Sigmoid colon (tissue), 4 donors: Measurements from ENCODE around the gene FMO2.

Experiments
- EP300 ChIP-seq, 4 donors: sonication (generic); formaldehyde crosslinking; IDR thresholded peaks; one replicate each; pipeline ENCODE4 v1.6.1; 2017; ENCODE audit warnings: antibody characterized with exemption in 4 of 4
- POLR2A ChIP-seq, 2 donors: fragments of 450-650 bp; IDR thresholded peaks; one replicate each; pipeline ENCODE4 v1.6.1; 2016; ENCODE audit warnings: antibody characterized with exemption in 2 of 2, mild to moderate bottlenecking in 2 of 2, moderate library complexity in 2 of 2
- POLR2AphosphoS5 ChIP-seq, 4 donors: sonication (generic); formaldehyde crosslinking; IDR thresholded peaks; one replicate each; pipeline ENCODE4 v1.6.1; 2017; ENCODE audit warnings: antibody characterized with exemption in 4 of 4
- TF ChIP-seq, protein P1 (sequence below), 4 experiments: fragments of 450-650 bp in 3 of 4; fragments of 200-600 bp in 1 of 4; IDR thresholded peaks; one replicate each; pipeline ENCODE4 v1.5.1; 2016 to 2019; ENCODE audit warnings: antibody characterized with exemption in 4 of 4, mild to moderate bottlenecking in 3 of 4, moderate library complexity in 2 of 4

DNA sequence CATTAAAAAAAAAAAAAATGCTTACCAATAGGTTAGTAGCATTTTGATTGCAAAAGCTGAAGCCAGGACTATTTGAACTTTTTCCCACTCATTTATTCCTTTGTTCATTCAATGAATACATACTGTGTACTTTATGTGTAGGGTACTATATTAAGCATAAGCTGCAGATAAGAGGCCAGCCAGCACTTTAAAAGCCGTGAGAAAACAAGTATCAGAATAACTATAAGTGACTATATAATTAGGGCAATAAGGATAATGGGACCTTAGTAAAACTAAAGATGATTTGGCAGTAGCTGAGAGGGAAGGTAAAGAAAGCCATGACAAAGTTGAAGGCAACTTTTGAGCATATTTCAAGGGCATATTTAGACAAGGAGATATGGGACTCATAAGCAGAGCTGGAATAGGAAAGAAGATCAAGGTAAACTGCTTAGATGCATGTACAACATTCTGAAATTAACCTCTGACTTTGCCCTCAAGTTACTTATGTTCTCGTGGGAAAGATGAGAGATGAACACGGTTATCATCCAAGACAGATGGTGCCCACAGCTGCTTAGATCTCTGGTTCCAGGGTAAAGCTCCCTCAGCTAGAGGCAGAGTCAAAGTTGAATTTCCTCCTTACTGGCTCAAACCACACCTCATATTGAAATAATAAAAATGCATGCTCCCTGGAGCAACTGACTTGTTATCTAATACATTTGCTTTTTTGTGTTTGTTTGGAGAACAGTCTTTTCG, 44.0 kb upstream of the FMO2 start:
- no peak for TF ChIP-seq POLR2AphosphoS5 (IDR thresholded peaks at IDR 0.05)
- no peak for TF ChIP-seq POLR2A (IDR thresholded peaks at IDR 0.05)
- TF ChIP-seq, protein P1, sequence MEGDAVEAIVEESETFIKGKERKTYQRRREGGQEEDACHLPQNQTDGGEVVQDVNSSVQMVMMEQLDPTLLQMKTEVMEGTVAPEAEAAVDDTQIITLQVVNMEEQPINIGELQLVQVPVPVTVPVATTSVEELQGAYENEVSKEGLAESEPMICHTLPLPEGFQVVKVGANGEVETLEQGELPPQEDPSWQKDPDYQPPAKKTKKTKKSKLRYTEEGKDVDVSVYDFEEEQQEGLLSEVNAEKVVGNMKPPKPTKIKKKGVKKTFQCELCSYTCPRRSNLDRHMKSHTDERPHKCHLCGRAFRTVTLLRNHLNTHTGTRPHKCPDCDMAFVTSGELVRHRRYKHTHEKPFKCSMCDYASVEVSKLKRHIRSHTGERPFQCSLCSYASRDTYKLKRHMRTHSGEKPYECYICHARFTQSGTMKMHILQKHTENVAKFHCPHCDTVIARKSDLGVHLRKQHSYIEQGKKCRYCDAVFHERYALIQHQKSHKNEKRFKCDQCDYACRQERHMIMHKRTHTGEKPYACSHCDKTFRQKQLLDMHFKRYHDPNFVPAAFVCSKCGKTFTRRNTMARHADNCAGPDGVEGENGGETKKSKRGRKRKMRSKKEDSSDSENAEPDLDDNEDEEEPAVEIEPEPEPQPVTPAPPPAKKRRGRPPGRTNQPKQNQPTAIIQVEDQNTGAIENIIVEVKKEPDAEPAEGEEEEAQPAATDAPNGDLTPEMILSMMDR (IDR thresholded peaks at IDR 0.05), result no peak
- TF ChIP-seq EP300 (IDR thresholded peaks at IDR 0.05), result no peak
